ENCODE data around the gene COG3. TPM values are rescaled to one million over a fixed set of nuclear protein-coding genes. Genes with fewer than 3 reads are reported as not detected.

The COG3 gene
- total RNA-seq, 1 experiment from 2014 or later = 17.6 TPM

DNA sequence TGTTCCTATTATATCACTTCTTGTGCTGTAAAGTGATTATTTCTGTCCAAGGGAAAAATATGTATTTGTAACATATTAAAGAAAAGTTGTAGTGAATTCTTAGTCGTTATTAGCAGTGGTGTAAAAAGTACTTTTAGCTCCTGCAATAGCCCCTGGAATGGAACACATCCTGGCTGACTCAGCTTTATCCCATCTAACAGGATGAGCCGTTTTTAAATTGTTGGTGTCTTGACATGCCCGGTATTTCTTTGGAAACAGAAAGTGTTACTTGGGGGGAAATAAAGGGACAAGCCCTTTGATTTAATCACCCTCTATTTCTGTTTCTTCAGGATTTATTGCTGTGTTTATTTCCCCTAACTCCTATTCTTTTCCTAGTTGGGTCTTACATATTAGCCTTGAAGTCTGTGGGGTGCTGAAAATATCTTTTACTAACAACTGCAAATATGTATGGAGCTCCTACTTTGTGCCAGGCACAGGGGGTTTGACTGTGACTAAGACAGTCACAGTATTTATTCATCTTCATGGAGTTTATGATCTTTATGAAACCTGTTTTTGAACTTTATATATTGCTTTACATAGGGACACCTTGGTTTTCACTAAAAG lies 17.9 kb downstream of the COG3 start:
- TF ChIP-seq, protein P1, sequence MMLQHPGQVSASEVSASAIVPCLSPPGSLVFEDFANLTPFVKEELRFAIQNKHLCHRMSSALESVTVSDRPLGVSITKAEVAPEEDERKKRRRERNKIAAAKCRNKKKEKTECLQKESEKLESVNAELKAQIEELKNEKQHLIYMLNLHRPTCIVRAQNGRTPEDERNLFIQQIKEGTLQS (IDR thresholded peaks at IDR 0.05) = no peak
- TF ChIP-seq YY1 (IDR thresholded peaks at IDR 0.05; ENCODE audit: extremely low read depth, insufficient replicate concordance, low read depth, low read length) (no peak), SIN3A (IDR thresholded peaks at IDR 0.05; ENCODE audit: low read depth) (no peak), ELF1 (IDR thresholded peaks at IDR 0.05; ENCODE audit: borderline replicate concordance, low read depth) (no peak), ZNF274 (IDR thresholded peaks at IDR 0.05; ENCODE audit: low read depth, low read length) (no peak), EGR1 (IDR thresholded peaks at IDR 0.05; ENCODE audit: low read depth) (no peak)
- TF ChIP-seq, protein P2, sequence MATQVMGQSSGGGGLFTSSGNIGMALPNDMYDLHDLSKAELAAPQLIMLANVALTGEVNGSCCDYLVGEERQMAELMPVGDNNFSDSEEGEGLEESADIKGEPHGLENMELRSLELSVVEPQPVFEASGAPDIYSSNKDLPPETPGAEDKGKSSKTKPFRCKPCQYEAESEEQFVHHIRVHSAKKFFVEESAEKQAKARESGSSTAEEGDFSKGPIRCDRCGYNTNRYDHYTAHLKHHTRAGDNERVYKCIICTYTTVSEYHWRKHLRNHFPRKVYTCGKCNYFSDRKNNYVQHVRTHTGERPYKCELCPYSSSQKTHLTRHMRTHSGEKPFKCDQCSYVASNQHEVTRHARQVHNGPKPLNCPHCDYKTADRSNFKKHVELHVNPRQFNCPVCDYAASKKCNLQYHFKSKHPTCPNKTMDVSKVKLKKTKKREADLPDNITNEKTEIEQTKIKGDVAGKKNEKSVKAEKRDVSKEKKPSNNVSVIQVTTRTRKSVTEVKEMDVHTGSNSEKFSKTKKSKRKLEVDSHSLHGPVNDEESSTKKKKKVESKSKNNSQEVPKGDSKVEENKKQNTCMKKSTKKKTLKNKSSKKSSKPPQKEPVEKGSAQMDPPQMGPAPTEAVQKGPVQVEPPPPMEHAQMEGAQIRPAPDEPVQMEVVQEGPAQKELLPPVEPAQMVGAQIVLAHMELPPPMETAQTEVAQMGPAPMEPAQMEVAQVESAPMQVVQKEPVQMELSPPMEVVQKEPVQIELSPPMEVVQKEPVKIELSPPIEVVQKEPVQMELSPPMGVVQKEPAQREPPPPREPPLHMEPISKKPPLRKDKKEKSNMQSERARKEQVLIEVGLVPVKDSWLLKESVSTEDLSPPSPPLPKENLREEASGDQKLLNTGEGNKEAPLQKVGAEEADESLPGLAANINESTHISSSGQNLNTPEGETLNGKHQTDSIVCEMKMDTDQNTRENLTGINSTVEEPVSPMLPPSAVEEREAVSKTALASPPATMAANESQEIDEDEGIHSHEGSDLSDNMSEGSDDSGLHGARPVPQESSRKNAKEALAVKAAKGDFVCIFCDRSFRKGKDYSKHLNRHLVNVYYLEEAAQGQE (IDR thresholded peaks at IDR 0.05; ENCODE audit: low read depth) = no peak
- H3K36me3 ChIP-seq (ENCODE audit: control insufficient read depth in 1 of 2, insufficient read depth in 2 of 2, low read length in 2 of 2) = peaks cover 7 to 18% of the 10 kb centered on the region in 2 experiments
- no peak overlapping the region for H2AFZ ChIP-seq (ENCODE audit: low read depth, low read length, poor library complexity, severe bottlenecking)
- no peaks in the 10 kb centered on the region for H4K20me1 ChIP-seq (ENCODE audit: insufficient read depth)
- no peaks in the 10 kb centered on the region for H3K4me1 ChIP-seq (ENCODE audit: control insufficient read depth in 1 of 2, insufficient read depth in 2 of 2, low read length in 2 of 2)
- no peaks in the 10 kb centered on the region for H3K27me3 ChIP-seq (ENCODE audit: insufficient read depth, low read length)
- ChIA-PET RAD21 (ENCODE audit: low non-redundant PET in 1 of 2, low total read pairs in 2 of 2, uncharacterized antibody in 2 of 2, unreplicated experiment in 2 of 2) (no interaction called here), CTCF (no interaction called here), POLR2A (no interaction called here)
- H3K4me3 ChIP-seq (replicated peaks in 1 of 2; ENCODE audit: low read depth in 1 of 2, low read length in 2 of 2) = no peak overlapping the region
- no peaks in the 10 kb centered on the region for H3K9me2 ChIP-seq (ENCODE audit: insufficient read depth)
- ATAC-seq (no peak), DNase-seq (ENCODE audit: low read depth, low spot score) (no peak)
- no peak overlapping the region for H3K27ac ChIP-seq (ENCODE audit: low read depth, low read length)
- H3K79me2 ChIP-seq (ENCODE audit: insufficient read depth, low read length) = 0 out of 2 replicates have a peak, but pooled peaks cover 4% of the 10 kb centered on the region
- H3K9ac ChIP-seq (ENCODE audit: low read length) = no peak overlapping the region
- no peaks in the 10 kb centered on the region for H3K9me3 ChIP-seq (ENCODE audit: control insufficient read depth in 1 of 2, insufficient read depth in 1 of 2, low read depth in 1 of 2, low read length in 2 of 2)
- H3K4me2 ChIP-seq (ENCODE audit: low read length) = no peak overlapping the region
- no TSS peak for BruUV-seq (replicated peaks)
- intact Hi-C loops (cut with micrococcal nuclease) = no loop called here
